Measurements from ENCODE around the gene SPTBN1.
"Not testable (repeated sequence)": the region's sequence is repeated elsewhere in the genome, so short reads cannot be mapped to it uniquely, and the experiment has no call there.

The SPTBN1 gene

DNA sequence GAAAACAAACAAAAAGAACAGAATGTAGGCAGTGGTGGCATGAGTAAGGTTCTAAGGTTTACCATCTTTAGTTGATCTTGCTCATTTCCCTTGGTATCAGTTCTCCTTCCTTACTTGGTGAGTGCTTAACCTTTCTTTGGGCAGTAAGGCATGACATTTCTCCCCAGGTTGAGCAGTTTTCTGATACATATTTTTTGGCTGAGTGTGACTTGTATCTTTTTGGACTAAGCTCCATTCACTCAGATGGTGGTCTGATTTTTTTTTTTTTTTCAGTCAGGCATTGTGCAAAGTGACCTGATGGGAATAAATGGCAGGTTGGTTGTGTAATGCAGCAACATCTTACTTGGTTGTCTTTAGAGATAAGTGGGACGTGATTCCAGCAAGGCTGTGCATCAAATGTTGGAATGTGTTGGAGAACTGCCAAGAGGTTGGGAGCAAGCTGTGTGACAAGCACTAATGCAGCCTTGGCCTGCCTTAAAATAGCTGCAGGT lies 15.1 kb downstream of the SPTBN1 start:
- DNase-seq, result no peak

DNA sequence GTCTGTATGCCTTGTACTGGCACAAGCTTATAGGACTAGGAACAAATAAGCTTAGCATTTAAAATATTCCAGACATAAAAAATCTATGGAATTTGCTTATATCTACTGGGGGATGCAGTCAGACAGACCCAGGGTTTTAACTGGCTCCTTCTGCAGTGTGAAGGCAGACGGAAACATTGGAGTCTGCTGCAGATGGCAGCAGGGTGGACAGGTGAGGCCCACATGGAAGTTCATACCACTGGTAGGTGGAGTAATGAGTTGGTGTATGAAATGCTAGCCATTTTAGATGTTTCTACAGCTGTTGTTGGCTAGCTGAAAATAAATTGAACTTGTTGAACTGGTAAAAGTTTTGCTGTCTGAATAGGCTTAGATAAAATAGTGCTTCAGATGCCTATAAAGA lies 17.7 kb downstream of the SPTBN1 start:
- DNase-seq, result no peak

DNA sequence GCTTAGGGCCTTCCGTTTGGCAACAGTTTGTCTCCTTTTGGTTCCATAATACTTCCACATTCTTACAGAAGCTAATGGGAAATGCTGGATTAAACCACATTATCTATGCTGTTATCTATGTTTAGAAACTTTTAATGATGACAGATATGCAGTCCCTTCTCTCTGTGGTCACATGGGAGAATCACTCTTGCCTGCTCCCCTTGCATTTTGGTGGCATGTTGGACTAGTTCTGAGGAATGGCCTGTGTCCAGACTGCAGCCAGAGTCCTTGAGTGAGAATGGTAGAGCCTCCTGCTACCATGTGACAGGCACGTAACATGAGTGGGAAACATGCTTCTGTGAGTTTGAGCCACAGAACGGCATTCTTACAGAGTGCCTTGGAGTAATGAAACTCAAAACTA lies 19.2 kb downstream of the SPTBN1 start:
- no peak for DNase-seq

DNA sequence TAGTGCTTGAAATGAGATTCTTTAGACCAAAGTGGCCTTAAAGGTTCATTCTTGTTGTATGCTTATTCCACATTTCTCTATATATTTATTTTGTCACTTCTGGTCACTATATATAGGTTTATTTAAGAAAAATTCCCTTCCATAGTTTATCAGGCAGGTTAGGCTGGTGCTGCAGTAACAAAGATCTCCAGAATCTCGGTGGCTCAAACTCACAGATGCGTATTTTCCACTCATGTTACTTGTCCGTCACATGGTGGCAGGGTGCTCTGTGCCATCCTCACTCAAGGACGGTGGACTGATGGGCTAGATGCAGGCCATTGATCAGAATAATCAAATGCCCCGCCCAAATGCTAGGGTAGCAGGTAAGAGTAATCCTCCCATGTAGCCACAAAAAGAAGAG lies 19.8 kb downstream of the SPTBN1 start:
- no peak for DNase-seq

DNA sequence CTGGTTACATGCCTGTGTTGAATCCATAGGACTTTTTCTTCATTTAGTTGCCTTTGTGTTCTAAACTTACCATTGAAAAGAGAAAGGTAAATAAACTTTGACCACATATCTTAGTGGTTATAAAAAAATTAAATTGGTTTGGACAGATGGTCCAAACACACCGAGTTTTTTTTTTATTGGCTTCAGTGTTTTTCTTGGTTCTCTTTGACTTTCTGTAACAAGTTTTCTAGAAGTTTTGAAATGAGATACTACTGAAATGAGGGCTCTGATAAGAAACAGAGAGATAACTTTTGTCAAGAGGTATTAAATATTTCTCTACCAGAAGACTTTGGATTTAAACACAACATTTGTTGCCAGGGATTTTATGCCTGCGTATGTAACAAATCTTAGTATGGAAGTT lies 20.7 kb downstream of the SPTBN1 start:
- DNase-seq, result no peak

DNA sequence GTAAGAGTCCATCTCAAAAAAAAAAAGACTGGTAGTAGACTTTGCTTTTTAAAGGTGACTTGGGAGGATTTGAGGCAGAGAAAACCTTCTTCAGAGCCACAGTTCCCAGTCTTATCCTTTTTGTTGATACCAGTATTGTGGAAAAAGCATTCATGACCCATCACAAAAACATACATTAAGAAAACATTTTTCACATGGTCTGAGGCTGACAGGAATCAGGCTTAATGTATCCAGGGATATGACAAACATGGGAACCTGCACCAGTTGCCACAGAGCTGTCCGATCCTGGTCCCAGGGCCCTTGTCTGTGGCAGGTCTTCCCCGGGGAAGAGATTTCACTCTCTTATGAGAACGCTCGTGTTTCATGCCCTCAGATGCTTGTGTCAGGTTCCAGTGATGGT lies 21.8 kb downstream of the SPTBN1 start:
- DNase-seq, result no peak

DNA sequence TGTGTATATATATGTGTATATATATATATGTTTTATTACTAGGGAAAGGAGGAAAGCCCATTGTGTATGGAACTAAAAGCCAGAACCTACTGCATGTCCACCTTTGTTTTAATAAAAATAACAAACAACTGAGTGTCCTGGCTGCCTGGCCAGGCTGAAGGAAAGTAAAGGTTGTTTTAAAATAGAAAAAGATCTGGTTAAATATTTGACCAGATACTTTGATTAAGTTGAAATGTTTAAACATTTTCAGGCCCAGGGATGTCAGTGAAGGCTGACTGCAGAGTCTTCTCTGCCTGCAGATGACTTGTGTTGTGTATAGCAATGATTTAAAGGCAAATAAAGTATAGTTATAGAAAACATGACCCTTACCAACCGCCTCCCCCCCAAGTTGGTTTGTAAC lies 22.8 kb downstream of the SPTBN1 start:
- no peak for DNase-seq

DNA sequence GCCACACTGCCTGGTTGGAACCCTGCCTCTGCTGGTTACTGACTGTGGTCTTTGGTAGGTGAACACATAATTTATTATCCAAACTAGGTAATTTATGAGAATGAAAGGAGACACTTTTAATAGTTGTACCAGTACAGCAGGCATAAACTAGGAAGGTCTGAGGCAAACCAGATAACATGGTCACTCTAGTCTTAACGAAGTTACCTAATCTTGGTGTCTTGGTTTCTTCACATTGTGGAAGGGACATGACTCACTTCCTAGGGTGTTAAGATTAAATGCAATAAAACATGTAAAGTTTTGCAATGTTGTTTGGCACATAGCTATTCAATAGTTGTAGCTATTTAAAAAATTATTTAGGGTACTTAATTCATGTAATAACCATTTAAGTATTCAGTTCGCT lies 23.3 kb downstream of the SPTBN1 start:
- DNase-seq, result no peak

DNA sequence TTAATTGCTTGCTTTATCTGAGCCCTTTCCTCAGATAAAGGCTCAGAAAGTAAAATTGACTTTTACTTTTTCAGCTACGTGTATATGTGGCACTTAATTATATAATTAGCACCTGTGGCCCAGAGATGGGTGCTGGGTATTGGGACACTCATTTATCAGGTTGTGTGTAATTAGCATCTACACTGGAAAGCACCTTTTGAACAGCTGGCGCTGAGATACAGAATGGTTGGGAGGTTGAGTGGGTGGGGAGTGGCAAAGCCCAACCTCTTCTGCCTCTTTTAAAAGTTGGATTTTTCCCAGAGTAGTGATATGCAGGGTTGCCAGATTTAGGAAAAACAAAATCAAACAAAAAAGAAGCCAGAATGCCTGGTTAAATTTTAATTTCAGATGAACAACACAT lies 23.9 kb downstream of the SPTBN1 start:
- no peak for DNase-seq

DNA sequence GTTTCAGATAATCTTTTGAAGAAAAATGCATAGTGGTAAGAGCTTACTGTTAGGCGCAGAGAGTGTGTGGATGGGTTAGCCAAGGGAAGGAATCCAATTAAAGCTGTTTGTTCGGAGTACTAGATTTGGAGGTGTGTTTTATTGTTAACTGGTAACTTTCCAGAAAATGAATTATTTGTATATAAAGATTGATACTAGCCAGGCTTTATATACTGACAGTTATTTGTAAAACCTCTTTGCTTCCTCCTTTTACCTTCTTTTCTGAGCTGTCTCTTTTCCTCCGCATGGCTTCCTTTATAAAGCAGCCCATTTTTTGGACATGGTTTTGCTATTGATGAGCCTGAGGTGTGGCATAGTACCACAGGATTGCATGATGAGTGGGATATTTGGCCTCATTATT lies 25.6 kb downstream of the SPTBN1 start:
- DNase-seq, result no peak

DNA sequence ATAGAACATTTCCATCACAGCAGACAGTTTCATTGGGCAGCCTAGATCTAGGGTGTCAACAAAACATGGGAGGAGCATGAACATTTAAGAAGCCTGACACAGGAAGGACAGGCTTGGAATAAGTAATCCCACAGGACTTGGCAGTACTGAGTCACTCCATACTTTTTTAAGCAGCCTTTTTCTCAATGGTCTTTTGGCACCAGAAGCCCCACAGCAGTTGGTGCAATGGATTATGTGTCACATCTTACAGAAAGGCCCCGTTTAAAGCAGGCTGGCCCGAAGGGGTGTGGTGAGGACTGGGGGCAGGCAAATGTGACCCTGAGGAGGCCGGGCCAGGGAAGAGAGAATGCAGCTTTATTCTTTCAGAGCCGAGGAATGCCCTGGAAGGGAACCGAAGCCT lies 26.6 kb downstream of the SPTBN1 start:
- DNase-seq, result no peak

DNA sequence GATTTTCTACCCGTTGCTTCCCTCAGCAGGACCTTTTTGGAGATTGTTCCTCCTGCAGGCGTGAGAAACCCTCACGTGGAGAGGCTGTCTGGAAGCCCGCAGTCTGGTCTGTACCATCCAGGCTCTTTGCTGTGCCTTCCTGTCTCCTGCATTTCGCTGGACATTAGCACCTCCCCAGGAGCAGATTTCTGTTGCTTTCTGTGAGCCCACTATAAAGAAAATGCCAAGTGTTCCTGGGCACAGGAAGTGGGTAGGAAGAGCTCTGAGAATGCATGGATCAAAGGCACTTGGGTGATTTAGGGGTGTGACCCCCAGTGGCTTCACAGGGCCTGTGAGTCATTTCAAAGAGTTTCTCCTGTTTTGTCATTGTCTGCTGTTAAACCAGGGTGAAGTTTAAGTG lies 27.3 kb downstream of the SPTBN1 start:
- no peak for DNase-seq

DNA sequence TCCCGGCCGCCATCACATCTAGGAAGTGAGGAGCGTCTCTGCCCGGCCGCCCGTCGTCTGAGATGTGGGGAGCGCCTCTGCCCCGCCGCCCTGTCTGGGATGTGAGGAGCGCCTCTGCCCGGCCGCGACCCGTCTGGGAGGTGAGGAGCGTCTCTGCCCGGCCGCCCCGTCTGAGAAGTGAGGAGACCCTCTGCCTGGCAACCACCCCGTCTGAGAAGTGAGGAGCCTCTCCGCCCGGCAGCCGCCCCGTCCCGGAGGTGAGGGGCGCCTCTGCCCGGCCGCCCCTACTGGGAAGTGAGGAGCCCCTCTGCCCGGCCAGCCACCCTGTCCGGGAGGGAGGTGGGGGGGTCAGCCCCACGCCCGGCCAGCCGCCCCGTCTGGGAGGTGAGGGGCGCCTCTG lies 29.6 kb downstream of the SPTBN1 start:
- DNase-seq, result not testable (repeated sequence)

DNA sequence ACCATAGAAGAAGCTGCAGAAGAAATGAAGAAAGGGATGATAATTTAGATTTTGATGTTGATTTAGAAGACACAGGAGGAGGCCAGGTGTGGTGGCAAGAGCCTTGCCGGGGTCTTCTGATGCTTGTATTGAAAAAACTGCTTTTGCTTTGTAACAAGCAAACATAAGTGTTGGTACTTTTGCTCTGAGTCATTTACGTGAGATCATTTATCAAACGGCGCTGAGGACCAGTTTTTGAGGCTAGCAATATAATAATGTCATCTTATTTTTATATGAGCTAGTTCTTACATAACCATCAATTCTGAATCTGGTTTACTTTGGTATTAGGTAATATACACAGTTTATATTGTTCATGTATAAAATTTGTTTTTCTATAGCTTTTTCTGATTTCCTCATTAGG lies 30.6 kb downstream of the SPTBN1 start:
- DNase-seq, result no peak

DNA sequence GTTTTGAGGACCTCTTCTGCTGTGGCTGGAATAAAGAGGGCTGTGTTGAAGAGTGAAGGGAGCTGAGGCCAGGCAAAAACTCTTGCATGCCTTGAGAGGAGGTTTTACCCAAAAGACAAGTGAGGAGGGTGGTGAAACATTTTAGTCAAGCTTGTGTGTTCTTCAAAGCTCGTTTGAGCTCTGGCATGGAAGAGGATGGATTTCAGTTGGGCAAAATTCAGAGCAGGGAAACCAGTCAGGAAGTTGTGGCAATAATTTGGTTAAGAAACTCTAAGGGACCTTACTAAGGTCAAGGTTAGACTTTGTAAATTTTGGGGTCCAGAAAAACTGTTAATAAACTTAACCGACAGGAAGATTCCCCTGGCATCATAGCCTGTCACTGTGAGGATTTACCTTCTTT lies 34.7 kb downstream of the SPTBN1 start:
- DNase-seq, result no peak

DNA sequence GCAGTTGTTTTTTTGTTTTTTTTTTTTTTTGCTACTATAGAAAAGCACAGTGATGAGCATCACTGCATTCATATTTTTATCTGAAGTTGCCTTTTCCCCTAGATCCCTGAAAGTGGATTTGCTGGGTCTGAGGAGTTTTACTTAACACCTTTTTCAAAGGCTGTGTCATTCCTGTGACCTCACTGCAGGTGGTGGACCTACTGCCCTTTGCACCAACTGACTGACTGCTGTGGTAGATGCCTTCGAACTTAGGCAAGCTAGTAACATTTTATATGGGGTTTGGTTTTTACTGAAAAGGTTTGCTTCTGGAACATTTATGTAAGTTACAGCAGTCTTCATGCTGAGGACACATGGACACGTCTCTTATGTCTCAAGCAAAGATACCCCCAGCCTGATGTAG lies 36.2 kb downstream of the SPTBN1 start:
- DNase-seq, result no peak

DNA sequence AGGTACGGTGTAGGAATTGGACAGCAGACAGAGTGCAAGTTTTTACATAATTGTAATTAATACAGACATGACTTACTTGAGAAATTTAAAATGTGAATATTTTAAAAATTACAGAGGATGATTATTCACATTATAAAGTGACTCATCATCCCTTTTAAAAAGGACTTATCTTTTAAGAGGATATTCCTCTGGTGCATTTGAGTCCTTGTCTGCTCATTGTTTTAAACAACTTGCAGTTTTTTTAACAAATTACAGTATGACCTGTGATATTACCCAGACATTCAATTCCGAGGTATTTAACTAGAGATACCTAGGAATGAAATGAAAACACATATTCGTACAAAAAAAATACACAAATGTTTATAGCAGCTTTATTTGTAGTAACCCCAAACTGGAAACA lies 38.0 kb downstream of the SPTBN1 start:
- no peak for DNase-seq

DNA sequence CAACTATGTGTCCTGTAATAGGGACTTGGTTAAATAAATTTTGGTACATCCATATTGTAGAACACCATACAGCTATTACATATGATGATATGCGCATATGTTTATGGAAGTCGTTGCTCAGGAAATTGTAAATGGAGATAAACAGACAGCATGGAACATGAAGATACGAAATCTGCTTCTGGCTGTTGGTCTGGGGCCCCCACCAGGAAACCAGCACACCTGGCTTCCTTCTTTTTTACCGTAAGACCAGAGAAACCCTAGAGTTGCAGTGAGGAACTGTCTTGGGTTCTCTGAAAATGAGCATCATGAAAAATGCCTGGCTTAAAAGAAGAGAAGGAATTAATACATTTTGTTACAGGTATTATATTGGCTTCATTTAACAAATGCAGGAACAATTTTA lies 40.8 kb downstream of the SPTBN1 start:
- no peak for DNase-seq

DNA sequence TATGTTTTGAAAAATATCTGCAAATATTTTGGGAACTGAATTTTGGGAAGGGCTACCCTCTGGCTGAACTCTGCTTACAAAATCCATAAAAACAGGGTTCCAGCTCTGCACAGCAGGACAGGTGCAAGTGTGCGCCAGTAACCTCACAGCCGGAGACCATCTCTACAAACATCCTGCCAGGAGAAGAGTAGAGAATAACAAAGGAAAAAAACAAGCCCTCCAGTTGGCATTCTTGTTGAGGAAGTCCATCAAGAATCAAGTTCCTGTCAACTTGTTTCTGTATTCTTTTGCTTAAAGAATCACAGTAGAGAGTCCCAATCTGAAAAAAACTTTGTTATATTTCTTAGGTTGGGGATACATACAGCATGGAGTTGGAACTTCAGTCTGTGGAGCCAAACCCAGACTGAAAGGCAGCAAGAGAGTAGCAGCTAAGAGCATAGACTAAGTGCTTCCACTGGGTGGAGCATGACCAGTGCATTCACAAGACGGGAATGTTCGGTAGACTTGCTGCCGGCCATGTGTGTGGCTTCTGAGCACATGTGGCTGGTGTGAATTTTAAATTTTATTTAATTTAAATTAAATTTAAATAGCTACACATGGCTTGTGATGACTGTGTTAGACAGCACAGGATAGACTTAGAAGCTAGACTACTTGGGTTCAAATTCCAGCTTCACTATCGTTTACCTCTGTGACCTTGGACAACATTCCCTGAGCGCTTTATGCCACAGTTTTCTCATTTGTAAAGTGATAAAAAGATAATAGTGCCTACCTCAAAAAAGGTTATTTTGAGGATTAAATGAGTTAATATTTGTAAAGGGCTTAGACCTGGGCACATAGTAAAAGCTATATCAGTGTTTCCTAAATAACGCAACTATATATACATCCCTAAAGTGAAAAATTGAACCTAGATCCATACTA lies 41.9 kb downstream of the SPTBN1 start:
- DNase-seq, result no peak

DNA sequence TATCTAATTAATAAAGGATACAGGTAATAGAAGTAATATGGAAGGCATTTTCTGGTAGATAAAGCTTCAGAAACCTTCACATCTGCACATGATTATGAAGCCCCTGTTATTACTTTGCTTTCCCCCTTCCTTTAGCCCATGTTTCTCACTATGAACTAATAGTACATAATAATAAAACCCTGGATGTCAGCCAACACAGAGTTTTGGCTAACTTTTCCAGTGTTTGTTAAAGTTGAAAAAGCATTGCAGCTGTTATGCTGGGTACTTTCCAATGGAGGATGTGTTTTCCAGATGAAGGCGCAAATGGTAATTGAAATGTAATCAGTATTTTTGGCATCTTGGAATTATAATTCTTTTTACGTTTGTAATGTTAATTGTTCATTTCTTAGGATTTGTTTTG lies 43.5 kb downstream of the SPTBN1 start:
- DNase-seq, result no peak

DNA sequence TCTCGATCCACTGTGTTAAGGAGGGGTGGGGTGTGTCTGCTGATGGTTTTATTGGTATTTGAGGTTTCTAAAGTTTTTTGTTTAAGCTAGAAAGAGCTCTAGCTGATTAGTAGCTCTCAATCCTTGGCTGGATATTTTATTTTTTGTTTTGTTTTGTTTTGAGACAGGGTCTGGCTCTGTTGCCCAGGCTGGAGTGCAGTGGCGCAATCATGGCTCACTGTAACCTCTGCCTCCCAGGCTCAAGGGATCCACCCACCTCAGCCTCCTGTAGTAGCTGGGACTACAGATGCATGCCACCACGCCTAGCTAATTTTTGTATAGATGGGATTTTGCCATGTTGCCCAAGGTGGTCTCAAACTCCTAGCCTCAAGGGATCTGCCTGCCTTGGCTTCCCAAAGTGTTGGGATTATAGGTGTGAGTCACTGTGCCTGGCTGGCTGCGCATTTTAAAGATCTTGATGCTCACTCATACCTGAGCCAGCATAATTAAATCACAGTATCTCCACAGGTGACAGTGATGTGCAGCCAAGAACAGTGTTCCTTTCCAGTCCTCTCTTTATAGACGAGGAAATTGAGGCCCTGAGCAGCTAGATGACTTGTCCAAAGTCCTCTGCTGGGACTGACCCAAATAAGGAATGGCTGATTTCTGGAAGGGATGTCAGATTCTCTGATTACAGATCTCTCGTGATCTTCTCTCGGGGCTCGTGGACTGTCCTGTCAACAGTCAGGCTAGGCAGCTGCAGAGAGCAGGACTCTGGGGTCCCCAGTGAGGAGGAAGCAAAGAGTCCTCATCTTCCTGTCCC lies 44.5 kb downstream of the SPTBN1 start:
- no peak for DNase-seq

DNA sequence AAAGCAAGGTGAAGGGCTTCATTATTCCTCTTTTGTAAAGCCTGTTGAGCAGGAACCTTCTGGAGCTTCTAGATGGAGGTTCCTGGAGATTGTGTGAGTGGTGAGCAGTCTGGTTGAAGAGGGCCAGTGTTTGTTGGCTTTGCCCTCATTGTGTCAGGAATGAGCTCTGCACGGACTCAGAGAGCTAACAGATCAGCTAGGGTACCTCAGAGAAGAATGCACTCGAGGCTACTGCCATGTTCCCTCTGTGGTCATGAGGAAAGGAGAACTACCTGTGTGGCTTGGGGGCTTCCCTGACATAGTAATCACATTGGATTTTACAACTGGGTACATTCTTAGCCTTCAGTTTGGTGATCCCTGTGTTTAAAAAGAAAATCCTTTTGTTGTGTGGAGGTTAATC lies 46.6 kb downstream of the SPTBN1 start:
- DNase-seq, result no peak

DNA sequence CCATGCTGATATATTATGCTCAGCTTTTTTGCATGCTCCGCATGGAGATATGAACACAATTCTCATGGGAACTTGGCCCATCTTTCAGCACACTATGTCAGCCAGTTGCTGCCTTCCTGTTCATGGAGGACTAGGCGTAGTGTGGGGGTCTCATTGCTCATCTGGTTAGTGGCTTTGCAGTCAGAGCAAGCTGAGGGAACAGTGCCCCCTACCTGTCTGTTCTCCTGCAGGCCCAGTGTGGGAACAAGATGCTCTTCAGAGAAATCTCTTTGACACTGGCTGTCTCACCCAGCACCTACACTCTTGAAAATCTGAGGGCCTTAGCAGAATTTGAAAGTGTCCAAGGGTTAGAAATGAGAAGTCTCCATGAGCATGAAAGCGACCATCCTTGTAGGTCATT lies 47.1 kb downstream of the SPTBN1 start:
- DNase-seq, result no peak

DNA sequence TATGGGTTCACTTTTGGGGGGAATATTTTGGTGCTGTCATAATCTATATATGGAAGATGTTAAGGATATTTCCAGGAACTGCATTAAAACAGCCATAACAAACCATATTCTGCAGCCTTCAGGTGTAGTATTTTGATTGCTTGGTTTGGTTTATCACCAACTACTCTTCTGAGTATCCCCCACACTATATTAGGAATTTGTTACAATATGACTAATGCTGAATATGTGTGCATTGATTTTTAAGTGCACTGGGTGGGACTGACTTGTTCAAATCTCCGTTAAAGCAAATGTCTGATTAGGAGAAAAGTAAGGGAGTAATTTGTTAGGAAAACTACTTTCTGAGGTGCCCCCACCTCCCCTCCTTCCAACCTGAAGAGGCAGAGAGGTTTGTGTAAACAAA lies 47.7 kb downstream of the SPTBN1 start:
- DNase-seq, result no peak

Measured in NK-92 treated with Interleukin-12 subunit alpha and Interleukin-12 subunit beta, amount 100 ng/mL, for 24 hours (cell line).